Esophagus squamous epithelium (tissue), 5 donors: ENCODE data around the gene FNIP2. TPM values are rescaled to one million over a fixed set of nuclear protein-coding genes. Genes with fewer than 3 reads are reported as not detected.
"Not testable (repeated sequence)": the region's sequence is repeated elsewhere in the genome, so short reads cannot be mapped to it uniquely, and the experiment has no call there.

Source experiments
- DNase-seq: peaks from one replicate; lab custom pipeline; 2025; lab: John Stamatoyannopoulos, UW
- H3K27ac ChIP-seq, 4 donors: fragments of 200-600 bp; sonication (generic); one replicate each; pipeline ENCODE4 v1.5.1; 2016 to 2019; ENCODE audit warnings: mild to moderate bottlenecking in 1 of 4
- H3K27me3 ChIP-seq, 4 donors: fragments of 200-600 bp; sonication (generic); 1 replicate in 3 of 4; 2 replicates in 1 of 4; pipeline versions ENCODE4 v1.5.1 to v1.6.0; 2017 to 2021; ENCODE audit warnings: antibody characterized with exemption in 1 of 4
- H3K36me3 ChIP-seq, 3 donors: fragments of 200-600 bp; sonication (generic); one replicate each; pipeline ENCODE4 v1.5.1; 2016 to 2019
- H3K4me1 ChIP-seq, 3 donors: fragments of 200-600 bp; sonication (generic); one replicate each; pipeline ENCODE4 v1.5.1; 2017 to 2019
- H3K4me3 ChIP-seq, 4 donors: fragments of 200-600 bp; sonication (generic); 1 replicate in 3 of 4; 2 replicates in 1 of 4; pipeline ENCODE4 v1.5.1; 2016 to 2019; ENCODE audit warnings: mild to moderate bottlenecking in 2 of 4, moderate library complexity in 1 of 4
- H3K9me3 ChIP-seq, 3 donors: fragments of 200-600 bp; sonication (generic); one replicate each; pipeline ENCODE4 v1.5.1; 2016 to 2019
- CTCF ChIP-seq, 6 experiments: fragments of 450-650 bp in 4 of 6; fragments of 200-600 bp in 2 of 6; sonication (generic) in 2 of 6; IDR thresholded peaks; one replicate each; pipeline ENCODE4 v1.5.1; 2016 to 2019; ENCODE audit warnings: antibody characterized with exemption in 6 of 6, mild to moderate bottlenecking in 4 of 6, moderate library complexity in 4 of 6
- POLR2A ChIP-seq, 4 donors: fragments of 450-650 bp; IDR thresholded peaks; one replicate each; pipeline ENCODE4 v1.6.1; 2017; ENCODE audit warnings: antibody characterized with exemption in 4 of 4, mild to moderate bottlenecking in 4 of 4, moderate library complexity in 3 of 4
- WGBS, 2 donors: methylation state at CpG; one replicate each; pipeline ENCODE4 v1.1.5; 2018; 5-methylcytosine and 5-hydroxymethylcytosine counted together
- intact Hi-C: fragments of 100-400 bp; cut with DNase I; formaldehyde crosslinking; loops from one replicate; pipeline ENCODE4 v1.15.0; 2022
- small RNA-seq, 4 donors: library from RNA; depleted of rRNA; stranded (forward); fragments of <200 nt; gene quantifications; one replicate each; pipeline ENCODE3, GENCODE V24; 2016
- total RNA-seq, 4 donors: library from RNA; depleted of rRNA; stranded (reverse); fragments of >200 nt; gene quantifications; one replicate each; pipeline ENCODE4 v1.1.0, GENCODE V29; 2016
- donor health status: DM: yes; HTN: yes; CAD: no.

FNIP2 gene
- total RNA-seq, 4 donors from 2014 or later: 6.0 to 28.8 (median 12.4) TPM

GRCh38 chr4:158948071-158948470, 179.2 kb downstream of the FNIP2 start:
- intact Hi-C loops: no loop called here
- no peak for DNase-seq
- H3K4me1 ChIP-seq: peaks cover 0 to 6% (median 0%) of the 10 kb centered on the region in 3 donors
- no peak for TF ChIP-seq CTCF (IDR thresholded peaks at IDR 0.05)
- H3K4me3 ChIP-seq: no peak overlapping the region
- no peaks in the 10 kb centered on the region for H3K36me3 ChIP-seq
- peaks cover 0 to 17% (median 0%) of the 10 kb centered on the region in 3 donors for H3K9me3 ChIP-seq
- 94 to 97% methylated on average over 2 of the region's 2 CpGs for WGBS, 2 donors
- no peaks in the 10 kb centered on the region for H3K27me3 ChIP-seq
- no peak overlapping the region for H3K27ac ChIP-seq

GRCh38 chr4:158949099-158949498, 180.3 kb downstream of the FNIP2 start:
- no peaks in the 10 kb centered on the region for H3K27me3 ChIP-seq
- DNase-seq: no peak
- peaks cover 0 to 22% (median 0%) of the 10 kb centered on the region in 3 donors for H3K9me3 ChIP-seq
- H3K4me3 ChIP-seq: no peak overlapping the region
- TF ChIP-seq CTCF (IDR thresholded peaks at IDR 0.05): no peak
- TF ChIP-seq POLR2A (IDR thresholded peaks at IDR 0.05): no peak
- H3K36me3 ChIP-seq: no peaks in the 10 kb centered on the region
- intact Hi-C loops: no loop called here
- peaks cover 0 to 6% (median 0%) of the 10 kb centered on the region in 3 donors for H3K4me1 ChIP-seq
- no peak overlapping the region for H3K27ac ChIP-seq

GRCh38 chr4:158952221-158952774, 183.5 kb downstream of the FNIP2 start:
- H3K4me1 ChIP-seq, intact Hi-C loops, H3K27ac ChIP-seq, H3K27me3 ChIP-seq, DNase-seq, H3K36me3 ChIP-seq, H3K4me3 ChIP-seq: not testable (repeated sequence)
- peaks cover 0 to 22% (median 0%) of the 10 kb centered on the region in 3 donors for H3K9me3 ChIP-seq
- 87 to 91% methylated on average over 2 of the region's 2 CpGs for WGBS, 2 donors

- intact Hi-C loops, H3K36me3 ChIP-seq, DNase-seq, H3K4me1 ChIP-seq, H3K4me3 ChIP-seq, H3K27me3 ChIP-seq, H3K27ac ChIP-seq: not testable (repeated sequence)
- H3K9me3 ChIP-seq: peaks cover 0 to 22% (median 0%) of the 10 kb centered on the region in 3 donors
- WGBS, 2 donors: 86 to 87% methylated on average over 5 to 8 of the region's 9 CpGs
Observed at GRCh38 chr4:158956345-158956744, 187.5 kb downstream of the FNIP2 start.

GRCh38 chr4:158956918-158957317, 188.1 kb downstream of the FNIP2 start:
- H3K36me3 ChIP-seq, H3K4me1 ChIP-seq, H3K27me3 ChIP-seq, H3K27ac ChIP-seq, intact Hi-C loops, H3K4me3 ChIP-seq, DNase-seq: not testable (repeated sequence)
- WGBS, 2 donors: 94 to 96% methylated on average over 3 of the region's 3 CpGs
- peaks cover 0 to 17% (median 0%) of the 10 kb centered on the region in 3 donors for H3K9me3 ChIP-seq

Small RNA genes lying within 50 kb of the gene (small RNA-seq; reads per million reads assigned to genes)
- 0 to 0.14 (median 0.04) reads per million in 4 donors for gene RF00157
- 0 to 0.15 (median 0.04) reads per million in 4 donors for gene RNU6-128P

Other genes starting within 250 kb of the FNIP2 start
- under 1 TPM in 2 of 4 donors, not detected in 2; 0.15 to 0.19 TPM for gene RXFP1, start 247.1 kb upstream of the FNIP2 start, total RNA-seq
- gene C4orf46, start 97.1 kb upstream of the FNIP2 start, total RNA-seq: 1 to 10 TPM; 1.8 to 6.4 (median 4.8) TPM
- gene ETFDH, start 96.7 kb upstream of the FNIP2 start, total RNA-seq: 10 to 100 TPM; 22.0 to 66.8 (median 31.2) TPM
- 10 to 100 TPM; 14.1 to 24.8 (median 21.5) TPM for gene PPID, start 45.6 kb upstream of the FNIP2 start, total RNA-seq